ENCODE data around the gene DOCK4. TPM values are rescaled to one million over a fixed set of nuclear protein-coding genes. Genes with fewer than 3 reads are reported as not detected.

The DOCK4 gene
- polyA plus RNA-seq, 2 of the 4 experiments (the other 2 are of a cell fraction): 13.7 to 15.7 TPM

- ChIA-PET POLR2A (no interaction called here), CTCF (interaction anchor here (1.0 to 2.2 kb wide), 4 partner anchors 8 to 747 kb away, joined by 3 to 7 read pairs (median 6); partner anchors contain the start of genes DOCK4 and ZNF277)
- no peak overlapping the region for H3K4me2 ChIP-seq
- H3K4me3 ChIP-seq: no peak overlapping the region
- no peaks in the 10 kb centered on the region for H3K4me1 ChIP-seq
- no peak for DNase-seq (ENCODE audit: low read depth in 1 of 2, low spot score in 1 of 2)
- no peak for TF ChIP-seq PHF8 (IDR thresholded peaks at IDR 0.05; ENCODE audit: borderline replicate concordance, low read depth)
- no peak for TF ChIP-seq EHMT2 (IDR thresholded peaks at IDR 0.05; ENCODE audit: low read depth)
- TF ChIP-seq MAZ (IDR thresholded peaks at IDR 0.05; ENCODE audit: borderline replicate concordance, low read depth, low read length): no peak
- H3K27ac ChIP-seq: no peak overlapping the region
- ATAC-seq: no peak
- no peak for FAIRE-seq
- 76% methylated on average over 2 of the region's 2 CpGs for WGBS (ENCODE audit: missing lambda C conversion rate)
- H3K9me3 ChIP-seq: no peaks in the 10 kb centered on the region
Observed at GRCh38 chr7:111749625-111750024, 456.6 kb downstream of the DOCK4 start.

DNA sequence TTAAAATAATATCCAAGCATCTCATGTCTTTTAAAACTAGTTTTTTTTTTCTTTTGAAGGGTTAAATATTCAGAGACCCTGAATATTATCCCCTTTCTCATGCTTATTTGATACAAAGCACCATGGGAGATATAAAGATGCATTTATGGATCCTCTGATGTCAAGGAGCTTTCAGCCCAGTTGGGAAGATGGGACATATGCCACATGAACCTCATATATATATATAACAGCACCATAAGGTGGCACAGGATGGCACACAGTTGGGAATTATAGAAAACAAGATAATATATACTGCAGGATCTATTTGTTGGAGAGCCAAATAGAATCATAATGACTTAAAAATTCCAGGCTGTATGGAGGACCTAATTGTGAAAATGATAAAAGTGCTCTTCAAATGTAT lies 458.5 kb downstream of the DOCK4 start:
- Histone ChIP-seq H3K4me2 (no peak overlapping the region), H3K4me3 (no peak overlapping the region), H3K27ac (no peak overlapping the region), H3K4me1 (no peaks in the 10 kb centered on the region), H3K9me3 (no peaks in the 10 kb centered on the region)
- FAIRE-seq (no peak), ATAC-seq (no peak), DNase-seq (ENCODE audit: low read depth in 1 of 2, low spot score in 1 of 2) (no peak)
- POLR2A ChIA-PET: no interaction called here
- CTCF ChIA-PET: interaction anchor here (1.1 kb wide), 1 partner anchor 12 kb away, joined by 3 read pairs; no protein-coding TSS in a partner anchor
- TF ChIP-seq POLR2A (IDR thresholded peaks at IDR 0.05; ENCODE audit: low read length) (no peak), RARB (CRISPR knock-in tag; IDR thresholded peaks at IDR 0.05) (no peak), NR3C1 (IDR thresholded peaks at IDR 0.05) (no peak)

GRCh38 chr7:111746950-111747349 lies 459.2 kb downstream of the DOCK4 start:
- H3K4me1 ChIP-seq: no peaks in the 10 kb centered on the region
- no peak for FAIRE-seq
- ChIA-PET POLR2A (no interaction called here), CTCF (interaction anchor here (0.9 to 1.3 kb wide), 3 partner anchors 11 to 16 kb away, joined by 3 to 4 read pairs (median 3); no protein-coding TSS in a partner anchor)
- H3K4me2 ChIP-seq: no peak overlapping the region
- no peak overlapping the region for H3K4me3 ChIP-seq
- H3K9me3 ChIP-seq: no peaks in the 10 kb centered on the region
- DNase-seq (ENCODE audit: low read depth in 1 of 2, low spot score in 1 of 2): no peak
- 81% methylated on average over 4 of the region's 4 CpGs for WGBS (ENCODE audit: missing lambda C conversion rate)
- TF ChIP-seq CBX2 (IDR thresholded peaks at IDR 0.05; ENCODE audit: borderline replicate concordance, low read depth): no peak
- TF ChIP-seq ATOH8 (CRISPR knock-in tag; IDR thresholded peaks at IDR 0.05; ENCODE audit: low read depth): no peak
- no peak for TF ChIP-seq ZC3H11A (IDR thresholded peaks at IDR 0.05)
- TF ChIP-seq RFX5 (IDR thresholded peaks at IDR 0.05): no peak
- no peak for ATAC-seq
- H3K27ac ChIP-seq: no peak overlapping the region

DNA sequence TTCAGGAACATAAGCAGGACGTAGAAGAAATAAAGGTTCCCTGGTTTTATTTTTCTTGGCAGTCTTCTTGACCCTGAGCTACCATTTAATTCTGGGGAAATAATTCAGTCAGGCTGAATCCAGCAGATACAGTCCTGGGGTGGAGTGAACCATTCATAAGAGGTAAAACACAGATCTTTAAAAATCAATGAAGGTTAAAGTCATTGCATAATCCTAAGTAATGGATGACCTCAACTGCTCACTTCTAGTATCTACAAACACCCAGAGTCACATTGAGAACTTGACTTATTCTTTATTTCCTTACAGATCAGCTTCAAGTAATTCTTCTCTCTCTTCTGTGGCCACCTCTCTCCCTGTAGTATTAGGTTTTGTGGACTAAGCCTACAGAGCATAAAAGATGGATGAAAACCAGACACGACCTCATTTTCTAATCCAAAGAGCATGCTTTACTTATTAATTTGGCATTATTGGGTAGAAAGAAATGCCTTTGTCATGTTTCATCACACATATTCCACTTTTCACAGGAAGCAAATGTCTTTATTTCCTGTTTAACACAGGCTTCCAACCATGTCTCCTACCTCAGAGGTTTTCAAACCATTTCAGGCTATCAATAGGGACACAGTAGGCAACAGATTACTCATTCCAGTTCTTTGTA lies 461.6 kb downstream of the DOCK4 start:
- DNase-seq (ENCODE audit: low read depth in 1 of 2, low spot score in 1 of 2) (no peak), ATAC-seq (no peak), FAIRE-seq (no peak)
- H3K4me3 ChIP-seq: no peak overlapping the region
- ChIA-PET POLR2A (no interaction called here), CTCF (interaction anchor here (0.8 to 5.1 kb wide), 4 partner anchors 9 to 751 kb away, joined by 4 to 26 read pairs (median 6); no protein-coding TSS in a partner anchor)
- 78% methylated on average over 2 of the region's 2 CpGs for WGBS (ENCODE audit: missing lambda C conversion rate)
- no peak for TF ChIP-seq KDM1A (IDR thresholded peaks at IDR 0.05; ENCODE audit: low read depth)
- no peaks in the 10 kb centered on the region for H3K9me3 ChIP-seq
- H3K27ac ChIP-seq: no peak overlapping the region
- no peak overlapping the region for H3K4me2 ChIP-seq
- H3K4me1 ChIP-seq: no peaks in the 10 kb centered on the region

- Histone ChIP-seq H3K9me3 (no peaks in the 10 kb centered on the region), H3K4me1 (no peaks in the 10 kb centered on the region), H3K4me2 (no peak overlapping the region), H3K27ac (no peak overlapping the region), H3K4me3 (no peak overlapping the region)
- ChIA-PET POLR2A (no interaction called here), CTCF (interaction anchor here (0.6 to 5.1 kb wide), 9 partner anchors 7 to 1156 kb away, joined by 3 to 26 read pairs (median 3); no protein-coding TSS in a partner anchor)
- TF ChIP-seq CEBPB (IDR thresholded peaks at IDR 0.05) (no peak), ZC3H11A (IDR thresholded peaks at IDR 0.05) (no peak), TFCP2L1 (CRISPR knock-in tag; IDR thresholded peaks at IDR 0.05) (no peak), GATA3 (IDR thresholded peaks at IDR 0.05; ENCODE audit: borderline replicate concordance) (no peak), EHMT2 (IDR thresholded peaks at IDR 0.05; ENCODE audit: low read depth) (no peak), EHF (CRISPR knock-in tag; IDR thresholded peaks at IDR 0.05) (no peak), BHLHE40 (IDR thresholded peaks at IDR 0.05; ENCODE audit: low read depth, low read length) (no peak), POLR2AphosphoS2 (conservative IDR thresholded peaks at IDR 0.05; ENCODE audit: low read length) (no peak), RFX5 (IDR thresholded peaks at IDR 0.05) (no peak), USF2 (IDR thresholded peaks at IDR 0.05) (no peak)
- TF ChIP-seq, protein P1, sequence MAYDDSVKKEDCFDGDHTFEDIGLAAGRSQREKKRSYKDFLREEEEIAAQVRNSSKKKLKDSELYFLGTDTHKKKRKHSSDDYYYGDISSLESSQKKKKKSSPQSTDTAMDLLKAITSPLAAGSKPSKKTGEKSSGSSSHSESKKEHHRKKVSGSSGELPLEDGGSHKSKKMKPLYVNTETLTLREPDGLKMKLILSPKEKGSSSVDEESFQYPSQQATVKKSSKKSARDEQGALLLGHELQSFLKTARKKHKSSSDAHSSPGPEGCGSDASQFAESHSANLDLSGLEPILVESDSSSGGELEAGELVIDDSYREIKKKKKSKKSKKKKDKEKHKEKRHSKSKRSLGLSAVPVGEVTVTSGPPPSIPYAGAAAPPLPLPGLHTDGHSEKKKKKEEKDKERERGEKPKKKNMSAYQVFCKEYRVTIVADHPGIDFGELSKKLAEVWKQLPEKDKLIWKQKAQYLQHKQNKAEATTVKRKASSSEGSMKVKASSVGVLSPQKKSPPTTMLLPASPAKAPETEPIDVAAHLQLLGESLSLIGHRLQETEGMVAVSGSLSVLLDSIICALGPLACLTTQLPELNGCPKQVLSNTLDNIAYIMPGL (CRISPR knock-in tag; IDR thresholded peaks at IDR 0.05; ENCODE audit: borderline replicate concordance): no peak
- WGBS (ENCODE audit: missing lambda C conversion rate): 78% methylated on average over 7 of the region's 7 CpGs
- no peak for ATAC-seq
- no peak for DNase-seq (ENCODE audit: low read depth in 1 of 2, low spot score in 1 of 2)
- FAIRE-seq: no peak
Observed at GRCh38 chr7:111743244-111743847, 462.9 kb downstream of the DOCK4 start.
